Endothelial cell of umbilical vein (primary cell): ENCODE data around the gene NFKB1. TPM values are rescaled to one million over a fixed set of nuclear protein-coding genes. Genes with fewer than 3 reads are reported as not detected.

Experiments used
- BruUV-seq: library from RNA; stranded (reverse); fragments of 400-500 nt; replicated peaks from 2 replicates; lab custom pipeline; 2021; lab: Mats Ljungman, UMichigan
- CTCF ChIA-PET: fragments of 300-600, 350-600 bp; sonication (Branson Sonifier 250); formaldehyde crosslinking; loops from one replicate; lab custom pipeline; 2021; ENCODE audit warnings: antibody characterized with exemption, inconsistent platforms; lab: Charles Lee
- POLR2A ChIA-PET: fragments of 300-600, 350-600 bp; sonication (Branson Sonifier 250); formaldehyde crosslinking; loops from one replicate; lab custom pipeline; 2021; ENCODE audit warnings: antibody characterized with exemption, inconsistent platforms; lab: Charles Lee
- DNase-seq: peaks from one replicate; pipeline ENCODE4 v3.0.0-alpha.2; 2011; ENCODE audit warnings: low read depth, low spot score
- FAIRE-seq: peaks from 2 replicates; lab custom pipeline; 2011; peaks lifted over from hg19 to GRCh38; lab: Jason Lieb, UNC
- H2AFZ ChIP-seq: 2 replicates; pipeline ENCODE4 v1.6.0; 2012; ENCODE audit warnings: low read depth, low read length, control low read depth, inconsistent platforms
- H3K27ac ChIP-seq: 2 replicates; pipeline ENCODE4 v1.5.1; 2011; ENCODE audit warnings: low read depth, mild to moderate bottlenecking, control low read depth, low read length, moderate library complexity; ENCODE audit not compliant: insufficient read depth
- H3K27me3 ChIP-seq, 2 experiments: 2 replicates each; pipeline versions ENCODE4 v1.6.0 to v1.6.1; 2011; ENCODE audit warnings: low read length in 2 of 2, mixed read lengths in 1 of 2; ENCODE audit not compliant: control insufficient read depth in 2 of 2, insufficient read depth in 2 of 2
- H3K36me3 ChIP-seq, 2 experiments: 2 replicates in 1 of 2; 3 replicates in 1 of 2; pipeline ENCODE4 v1.5.1; 2011; ENCODE audit warnings: low read length in 2 of 2, mild to moderate bottlenecking in 1 of 2, moderate library complexity in 1 of 2; ENCODE audit not compliant: control insufficient read depth in 2 of 2, insufficient read depth in 2 of 2; ENCODE audit errors: extremely low read depth in 1 of 2
- H3K4me1 ChIP-seq: 3 replicates; pipeline ENCODE4 v1.5.1; 2011; ENCODE audit warnings: mild to moderate bottlenecking, low read length; ENCODE audit not compliant: control insufficient read depth, insufficient read depth; ENCODE audit errors: extremely low read depth
- H3K4me2 ChIP-seq: 2 replicates; pipeline ENCODE4 v1.6.1; 2011; ENCODE audit warnings: low read length, control low read depth, mixed read lengths; ENCODE audit not compliant: insufficient read depth
- H3K4me3 ChIP-seq, 3 experiments: fragments of 200-600 bp in 1 of 3; sonication (generic), shearing (Covaris generic) in 1 of 3; replicated peaks in 1 of 3; 2 replicates each; pipeline ENCODE4 v1.5.1; 2011 to 2016; ENCODE audit warnings: control low read depth in 3 of 3, low read length in 3 of 3, mild to moderate bottlenecking in 2 of 3, inconsistent platforms in 1 of 3, low read depth in 1 of 3, moderate library complexity in 1 of 3; ENCODE audit not compliant: insufficient read depth in 1 of 3
- H3K79me2 ChIP-seq: 2 replicates; pipeline ENCODE4 v1.6.0; 2012; ENCODE audit warnings: low read length, inconsistent platforms; ENCODE audit not compliant: control insufficient read depth, insufficient read depth
- H3K9ac ChIP-seq: replicated peaks from 2 replicates; pipeline ENCODE3; 2011; ENCODE audit warnings: low read length, control low read depth; ENCODE audit not compliant: insufficient read depth; ENCODE audit errors: extremely low read depth
- H3K9me1 ChIP-seq: replicated peaks from 3 replicates; pipeline ENCODE4 v1.6.0; 2011; ENCODE audit warnings: mild to moderate bottlenecking, low read length; ENCODE audit not compliant: control insufficient read depth, insufficient read depth; ENCODE audit errors: extremely low read depth
- H3K9me3 ChIP-seq: replicated peaks from 2 replicates; pipeline ENCODE4 v1.5.1; 2012; ENCODE audit warnings: low read length, inconsistent platforms; ENCODE audit not compliant: control insufficient read depth, insufficient read depth
- H4K20me1 ChIP-seq: replicated peaks from 2 replicates; pipeline ENCODE3; 2011; ENCODE audit warnings: mild to moderate bottlenecking, low read length; ENCODE audit not compliant: control insufficient read depth, insufficient read depth; ENCODE audit errors: extremely low read depth
- CTCF ChIP-seq, 2 donors: IDR thresholded peaks; 1 replicate in 1 of 2; 2 replicates in 1 of 2; pipeline ENCODE4 v1.5.1; 2011; ENCODE audit warnings: low read length in 2 of 2, mild to moderate bottlenecking in 2 of 2, moderate library complexity in 2 of 2, control low read depth in 1 of 2, inconsistent platforms in 1 of 2, low read depth in 1 of 2; ENCODE audit not compliant: insufficient read depth in 1 of 2; ENCODE audit errors: extremely low read depth in 1 of 2
- EZH2 ChIP-seq: IDR thresholded peaks from 2 replicates; pipeline ENCODE4 v1.6.1; 2012; ENCODE audit warnings: borderline replicate concordance, low read depth, mild to moderate bottlenecking, moderate library complexity, low read length, inconsistent platforms; ENCODE audit not compliant: severe bottlenecking
- FOS ChIP-seq: IDR thresholded peaks from 2 replicates; pipeline ENCODE4 v1.6.1; 2011; ENCODE audit warnings: mild to moderate bottlenecking, low read length, moderate library complexity, borderline replicate concordance; ENCODE audit not compliant: insufficient read depth
- GATA2 ChIP-seq: IDR thresholded peaks from 2 replicates; pipeline ENCODE4 v1.7.0; 2011; ENCODE audit warnings: low read depth, mild to moderate bottlenecking, moderate library complexity, mixed read lengths, low read length; ENCODE audit not compliant: insufficient read length, insufficient read depth
- JUN ChIP-seq: IDR thresholded peaks from 2 replicates; pipeline ENCODE4 v1.6.1; 2011; ENCODE audit warnings: borderline replicate concordance, low read depth; ENCODE audit not compliant: insufficient read length, insufficient read depth
- MYC ChIP-seq: IDR thresholded peaks from one replicate; pipeline ENCODE4 v1.6.1; 2011; ENCODE audit warnings: mild to moderate bottlenecking, low read depth, low read length
- POLR2A ChIP-seq: IDR thresholded peaks from 2 replicates; pipeline ENCODE4 v1.6.1; 2012; ENCODE audit warnings: low read depth, mild to moderate bottlenecking, control low read depth, low read length
- POLR2AphosphoS5 ChIP-seq: IDR thresholded peaks from 2 replicates; pipeline ENCODE4 v1.6.1; 2012; ENCODE audit warnings: low read depth, mild to moderate bottlenecking, control low read depth, low read length, moderate library complexity; ENCODE audit not compliant: insufficient read depth
- dilution Hi-C: fragments of 300-500 bp; cut with MboI; formaldehyde crosslinking; loops from one replicate; pipeline ENCODE4 v1.15.0; 2019; ENCODE audit warnings: low sequenced_read_pairs; ENCODE audit not compliant: extremely low pct_ligation_motif_present
- intact Hi-C: fragments of 100-400 bp; cut with micrococcal nuclease; formaldehyde crosslinking; loops from one replicate; pipeline ENCODE4 v1.10.0; 2022
- polyA plus RNA-seq, 4 experiments: library from polyadenylated mRNA; depleted of rRNA in 3 of 4; stranded (reverse) in 3 of 4; unstranded in 1 of 4; fragments of >200 nt; gene quantifications; 2 replicates each; pipeline versions ENCODE4 v1.2.1 to v1.2.3, GENCODE V29; 2011 to 2012; ENCODE audit warnings: missing spikeins in 1 of 4
- total RNA-seq: library from RNA; stranded (reverse); gene quantifications from 2 replicates; pipeline ENCODE4 v1.2.3, GENCODE V29; 2021

The NFKB1 gene
- total and polyA plus RNA-seq, 2 donors (not counting 3 experiments of a cell fraction or from before 2014, with no cell fraction given) = 21.3 to 41.4 TPM

GRCh38 chr4:102599455-102599854 lies 98.3 kb downstream of the NFKB1 start:
- H3K79me2 ChIP-seq = no peaks in the 10 kb centered on the region
- DNase-seq = no peak
- H3K36me3 ChIP-seq = peaks cover 19 to 30% of the 10 kb centered on the region in 2 experiments
- no peaks in the 10 kb centered on the region for H4K20me1 ChIP-seq
- H3K4me1 ChIP-seq = peaks cover 2% of the 10 kb centered on the region
- TF ChIP-seq CTCF (IDR thresholded peaks at IDR 0.05; ENCODE audit: extremely low read depth in 1 of 2, insufficient read depth in 1 of 2, low read depth in 1 of 2, low read length in 2 of 2) (no peak), FOS (no peak), GATA2 (no peak), MYC (no peak), POLR2A (no peak), POLR2AphosphoS5 (no peak), JUN (no peak), EZH2 (no peak)
- H3K9ac ChIP-seq = no peak overlapping the region
- intact Hi-C loops = no loop called here
- ChIA-PET POLR2A (no interaction called here), CTCF (interaction anchor here (0.7 to 1.5 kb wide), 3 partner anchors 8 to 151 kb away, joined by 3 to 4 read pairs (median 4); no protein-coding TSS in a partner anchor)
- dilution Hi-C loops = no loop called here
- BruUV-seq = no TSS peak
- no peak overlapping the region for H3K27ac ChIP-seq
- H3K9me3 ChIP-seq = no peaks in the 10 kb centered on the region
- H3K9me1 ChIP-seq = no peaks in the 10 kb centered on the region
- no peak for FAIRE-seq
- no peak overlapping the region for H2AFZ ChIP-seq
- H3K27me3 ChIP-seq = no peaks in the 10 kb centered on the region
- H3K4me3 ChIP-seq = no peak overlapping the region
- H3K4me2 ChIP-seq = no peak overlapping the region
